ENCODE measurements around the gene LTF.
"Not testable (repeated sequence)": the region's sequence is repeated elsewhere in the genome, so short reads cannot be mapped to it uniquely, and the experiment has no call there.

The LTF gene

GRCh38 chr3:46433841-46434240 lies 30.9 kb downstream of the LTF start:
- Histone ChIP-seq H3K9me3 (no peaks in the 10 kb centered on the region; the same call in 1 of the 2 replicates), H3K27me3 (ENCODE audit: low read depth) (no peaks in the 10 kb centered on the region), H3K36me3 (replicated peaks) (no peaks in the 10 kb centered on the region), H3K4me1 (no peaks in the 10 kb centered on the region), H3K4me3 (no peak overlapping the region)
- DNase-seq (ENCODE audit: low spot score in 2 of 2), result no peak
- in situ Hi-C loops (cut with MboI; ENCODE audit: low sequenced_read_pairs), result no loop called here

GRCh38 chr3:46433118-46433517 lies 31.6 kb downstream of the LTF start:
- in situ Hi-C loops (cut with MboI; ENCODE audit: low sequenced_read_pairs), result not testable (repeated sequence)

GRCh38 chr3:46431905-46432304 lies 32.8 kb downstream of the LTF start:
- H3K27me3 ChIP-seq (ENCODE audit: low read depth); H3K4me3 ChIP-seq; H3K9me3 ChIP-seq; H3K36me3 ChIP-seq (replicated peaks); DNase-seq (ENCODE audit: low spot score in 2 of 2); H3K4me1 ChIP-seq; in situ Hi-C loops (cut with MboI; ENCODE audit: low sequenced_read_pairs): not testable (repeated sequence)

More at GRCh38 chr3:46433118-46433517, 31.6 kb downstream of the LTF start:
- H3K36me3 ChIP-seq (replicated peaks); DNase-seq (ENCODE audit: low spot score in 2 of 2); H3K4me3 ChIP-seq; H3K4me1 ChIP-seq; H3K27me3 ChIP-seq (ENCODE audit: low read depth); H3K9me3 ChIP-seq: not testable (repeated sequence)

DNA sequence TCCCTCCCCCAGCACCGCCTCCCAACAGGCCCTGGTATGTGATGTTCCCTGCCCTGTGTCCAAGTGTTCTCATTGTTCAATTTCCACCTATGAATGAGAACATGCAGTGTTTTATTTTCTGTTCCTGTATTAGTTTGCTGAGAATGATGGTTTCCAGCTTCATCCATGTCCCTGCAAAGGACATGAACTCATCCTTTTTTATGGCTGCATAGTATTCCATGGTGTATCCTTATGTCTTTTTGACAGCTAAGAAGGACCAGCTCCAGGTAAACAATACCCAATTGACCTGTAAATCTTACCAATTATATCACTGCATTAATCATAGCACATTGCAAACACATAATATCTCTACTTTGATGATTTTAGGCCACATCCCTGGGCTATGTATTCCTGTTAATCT lies 33.8 kb downstream of the LTF start:
- H3K4me1 ChIP-seq; in situ Hi-C loops (cut with MboI; ENCODE audit: low sequenced_read_pairs); DNase-seq (ENCODE audit: low spot score in 2 of 2); H3K4me3 ChIP-seq; H3K9me3 ChIP-seq; H3K27me3 ChIP-seq (ENCODE audit: low read depth); H3K36me3 ChIP-seq (replicated peaks): not testable (repeated sequence)

- DNase-seq (ENCODE audit: low spot score in 2 of 2), result no peak
- no peak overlapping the region for H3K4me3 ChIP-seq
- no peaks in the 10 kb centered on the region for H3K4me1 ChIP-seq
- H3K36me3 ChIP-seq (replicated peaks), result no peaks in the 10 kb centered on the region
- H3K9me3 ChIP-seq, result no peaks in the 10 kb centered on the region; the same call in 1 of the 2 replicates
- H3K27me3 ChIP-seq (ENCODE audit: low read depth), result no peaks in the 10 kb centered on the region
- in situ Hi-C loops (cut with MboI; ENCODE audit: low sequenced_read_pairs), result no loop called here
Measured at GRCh38 chr3:46429671-46430070, 35.0 kb downstream of the LTF start.

GRCh38 chr3:46429250-46429649 lies 35.5 kb downstream of the LTF start:
- Histone ChIP-seq H3K4me3 (no peak overlapping the region), H3K36me3 (replicated peaks) (no peaks in the 10 kb centered on the region), H3K27me3 (ENCODE audit: low read depth) (no peaks in the 10 kb centered on the region), H3K4me1 (no peaks in the 10 kb centered on the region), H3K9me3 (no peaks in the 10 kb centered on the region; the same call in 1 of the 2 replicates)
- no peak for DNase-seq (ENCODE audit: low spot score in 2 of 2)
- in situ Hi-C loops (cut with MboI; ENCODE audit: low sequenced_read_pairs), result no loop called here

DNA sequence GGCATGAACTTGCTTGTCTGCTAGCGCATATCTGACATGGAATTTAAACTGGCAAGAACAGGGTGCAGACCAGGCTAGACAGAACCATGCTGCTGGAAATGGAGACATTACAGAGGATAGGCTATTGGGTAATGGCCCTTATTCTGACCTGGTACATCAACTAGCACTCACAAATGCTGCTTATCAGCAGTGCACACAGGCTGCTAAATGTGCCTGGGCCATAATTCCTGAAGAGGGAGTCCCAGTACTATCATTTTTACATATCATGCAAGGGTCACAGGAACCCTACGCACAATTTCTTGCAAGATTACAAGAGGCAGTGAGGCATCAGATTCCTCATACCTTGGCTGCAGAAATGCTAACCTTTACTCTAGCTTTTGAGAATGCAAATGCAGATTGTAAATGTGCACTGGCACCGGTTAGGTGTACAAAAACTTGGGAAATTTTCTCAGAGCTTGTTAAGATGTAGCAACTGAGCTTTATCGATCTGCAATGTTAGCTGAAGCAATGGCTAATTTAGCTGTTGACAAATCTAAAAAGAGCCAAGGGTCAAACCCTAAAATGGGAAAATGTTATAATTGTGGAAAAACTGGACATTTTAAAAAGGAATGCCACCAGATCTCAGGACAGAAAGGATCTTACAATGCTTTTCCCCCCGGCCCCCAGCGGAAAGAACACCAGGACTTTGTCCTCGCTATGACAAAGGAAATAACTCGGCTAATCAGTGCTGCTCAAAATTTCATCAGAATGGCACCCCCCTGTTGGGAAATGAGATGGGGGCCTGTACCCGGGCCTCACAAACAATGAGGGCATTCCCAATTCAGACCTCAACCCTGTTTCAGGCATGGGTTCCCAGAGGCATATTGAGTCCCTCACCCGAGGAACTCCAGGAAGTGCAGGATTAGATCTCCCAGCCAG lies 36.5 kb downstream of the LTF start:
- Histone ChIP-seq H3K27me3 (ENCODE audit: low read depth) (no peaks in the 10 kb centered on the region), H3K36me3 (replicated peaks) (no peaks in the 10 kb centered on the region), H3K9me3 (no peaks in the 10 kb centered on the region; the same call in 1 of the 2 replicates), H3K4me1 (no peaks in the 10 kb centered on the region), H3K4me3 (no peak overlapping the region)
- DNase-seq (ENCODE audit: low spot score in 2 of 2), result no peak
- in situ Hi-C loops (cut with MboI; ENCODE audit: low sequenced_read_pairs), result no loop called here

DNA sequence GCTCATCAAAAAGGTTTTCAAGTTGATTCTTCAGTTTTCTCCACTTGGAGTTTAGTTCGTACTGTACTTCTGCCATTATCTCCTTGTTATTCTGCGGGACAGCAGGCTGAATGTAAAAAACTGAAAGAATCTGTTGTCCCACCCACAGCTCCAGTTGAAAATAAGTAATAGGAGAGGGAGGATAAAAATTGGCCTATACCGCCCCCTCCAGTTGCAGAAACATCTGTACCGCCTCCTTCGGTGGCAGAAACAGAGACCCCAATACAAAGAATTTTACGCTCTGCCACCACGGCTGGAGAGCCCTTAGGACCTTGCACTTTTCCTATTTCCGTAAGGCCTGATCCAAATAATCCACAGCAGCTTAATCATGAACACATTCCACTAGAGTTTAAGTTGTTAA lies 37.3 kb downstream of the LTF start:
- H3K9me3 ChIP-seq; H3K27me3 ChIP-seq (ENCODE audit: low read depth); H3K36me3 ChIP-seq (replicated peaks); H3K4me1 ChIP-seq; DNase-seq (ENCODE audit: low spot score in 2 of 2); in situ Hi-C loops (cut with MboI; ENCODE audit: low sequenced_read_pairs); H3K4me3 ChIP-seq: not testable (repeated sequence)

- in situ Hi-C loops (cut with MboI; ENCODE audit: low sequenced_read_pairs); H3K4me3 ChIP-seq; H3K36me3 ChIP-seq (replicated peaks); H3K4me1 ChIP-seq; DNase-seq (ENCODE audit: low spot score in 2 of 2); H3K9me3 ChIP-seq; H3K27me3 ChIP-seq (ENCODE audit: low read depth): not testable (repeated sequence)
Measured at GRCh38 chr3:46426476-46426875, 38.2 kb downstream of the LTF start.

GRCh38 chr3:46423588-46423987 lies 41.1 kb downstream of the LTF start:
- Histone ChIP-seq H3K27me3 (ENCODE audit: low read depth) (no peaks in the 10 kb centered on the region), H3K36me3 (replicated peaks) (no peaks in the 10 kb centered on the region), H3K9me3 (no peaks in the 10 kb centered on the region), H3K4me3 (no peak overlapping the region), H3K4me1 (no peaks in the 10 kb centered on the region)
- DNase-seq (ENCODE audit: low spot score in 2 of 2), result no peak
- in situ Hi-C loops (cut with MboI; ENCODE audit: low sequenced_read_pairs), result no loop called here

GRCh38 chr3:46422617-46423016 lies 42.1 kb downstream of the LTF start:
- in situ Hi-C loops (cut with MboI; ENCODE audit: low sequenced_read_pairs), result no loop called here

GRCh38 chr3:46420931-46421330 lies 43.8 kb downstream of the LTF start:
- DNase-seq (ENCODE audit: low spot score in 2 of 2), result no peak
- Histone ChIP-seq H3K4me1 (no peaks in the 10 kb centered on the region), H3K9me3 (no peaks in the 10 kb centered on the region), H3K27me3 (ENCODE audit: low read depth) (no peaks in the 10 kb centered on the region), H3K36me3 (replicated peaks) (no peaks in the 10 kb centered on the region), H3K4me3 (no peak overlapping the region)
- in situ Hi-C loops (cut with MboI; ENCODE audit: low sequenced_read_pairs), result no loop called here

More at GRCh38 chr3:46422617-46423016, 42.1 kb downstream of the LTF start:
- DNase-seq (ENCODE audit: low spot score in 2 of 2), result no peak
- H3K4me1 ChIP-seq, result no peaks in the 10 kb centered on the region
- H3K4me3 ChIP-seq, result no peak overlapping the region
- H3K27me3 ChIP-seq (ENCODE audit: low read depth), result no peaks in the 10 kb centered on the region
- no peaks in the 10 kb centered on the region for H3K9me3 ChIP-seq
- no peaks in the 10 kb centered on the region for H3K36me3 ChIP-seq (replicated peaks)

DNA sequence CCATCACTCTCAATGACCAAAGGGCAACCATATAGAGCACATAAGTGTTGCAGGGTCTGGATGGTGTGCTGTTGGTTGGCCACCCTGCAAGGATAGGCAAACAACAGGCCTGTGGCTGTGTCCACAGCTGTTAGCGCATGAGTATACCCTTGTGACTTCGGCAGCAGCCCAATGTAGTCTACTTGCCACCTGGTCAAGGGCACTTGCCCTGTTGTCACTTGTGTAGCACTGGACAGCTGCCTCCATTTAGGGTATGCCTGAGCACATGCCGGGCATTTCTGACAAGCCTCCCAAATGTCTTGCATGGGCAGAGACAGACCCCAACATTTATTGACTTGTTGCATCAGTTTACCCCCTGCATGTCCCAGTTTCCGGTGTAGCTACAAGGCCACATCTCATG lies 44.9 kb downstream of the LTF start:
- Histone ChIP-seq H3K36me3 (replicated peaks) (no peaks in the 10 kb centered on the region), H3K9me3 (no peaks in the 10 kb centered on the region), H3K4me1 (no peaks in the 10 kb centered on the region), H3K4me3 (no peak overlapping the region), H3K27me3 (ENCODE audit: low read depth) (no peaks in the 10 kb centered on the region)
- DNase-seq (ENCODE audit: low spot score in 2 of 2), result no peak
- in situ Hi-C loops (cut with MboI; ENCODE audit: low sequenced_read_pairs), result no loop called here

DNA sequence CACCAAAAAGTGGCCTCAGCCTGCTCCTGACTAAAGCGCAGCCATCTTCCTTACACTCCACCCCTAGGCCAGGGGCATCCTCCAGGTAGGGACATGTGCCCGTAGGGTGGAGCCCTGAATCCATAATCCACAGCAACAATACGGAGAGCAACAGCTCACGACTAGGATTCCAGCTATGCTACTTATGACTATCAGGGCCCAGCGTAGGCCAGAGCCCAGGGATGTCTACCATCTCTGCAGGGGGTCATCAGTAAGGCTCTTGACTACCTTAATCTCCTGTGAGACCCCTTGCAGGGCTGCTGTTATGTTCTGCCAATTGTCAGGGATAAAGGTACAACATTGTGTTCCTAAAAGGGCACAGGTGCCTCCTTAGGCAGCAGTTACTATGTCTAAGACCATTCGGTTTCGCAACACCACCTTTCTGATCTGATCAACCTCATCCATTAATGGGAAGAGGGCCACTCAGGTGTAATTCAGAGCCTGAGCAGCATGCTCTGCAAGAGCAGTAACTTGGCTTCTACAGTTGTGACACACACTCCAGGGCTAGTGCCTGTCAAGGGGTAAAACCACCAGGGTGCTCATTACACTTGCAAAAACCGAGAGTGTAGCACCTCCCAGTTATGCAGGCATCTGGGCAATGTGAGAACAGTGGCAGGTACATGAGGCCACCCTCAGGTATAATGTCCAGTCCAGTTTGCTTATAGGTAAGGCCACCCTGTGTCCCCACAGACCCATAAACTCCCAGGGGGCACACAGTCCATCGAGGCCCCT lies 46.7 kb downstream of the LTF start:
- Histone ChIP-seq H3K4me1 (no peaks in the 10 kb centered on the region), H3K4me3 (no peak overlapping the region), H3K27me3 (ENCODE audit: low read depth) (no peaks in the 10 kb centered on the region), H3K9me3 (no peaks in the 10 kb centered on the region), H3K36me3 (replicated peaks) (no peaks in the 10 kb centered on the region)
- DNase-seq (ENCODE audit: low spot score in 2 of 2), result no peak
- in situ Hi-C loops (cut with MboI; ENCODE audit: low sequenced_read_pairs), result no loop called here
